ENCODE measurements around the gene ITIH2.
"Not testable (repeated sequence)": the region's sequence is repeated elsewhere in the genome, so short reads cannot be mapped to it uniquely, and the experiment has no call there.

The ITIH2 gene

DNA sequence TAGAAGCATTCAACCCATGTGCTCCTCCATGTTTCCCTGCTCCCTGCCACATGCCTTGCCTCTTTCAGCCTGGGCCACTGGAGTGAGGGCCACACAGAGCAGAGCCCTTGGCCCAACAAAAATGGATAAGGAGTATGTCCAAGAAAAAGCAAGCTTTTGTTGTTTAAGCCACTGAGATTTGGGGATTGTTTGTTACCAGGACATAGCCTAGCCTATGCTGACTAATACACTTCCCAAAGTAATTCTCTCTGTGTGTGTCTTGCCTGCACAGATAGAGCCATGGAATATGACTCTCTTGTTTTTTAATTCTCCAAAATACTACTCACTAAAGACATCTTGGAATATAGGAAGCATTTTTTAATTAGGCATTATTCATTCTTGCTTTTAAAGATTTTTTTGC, 13.5 kb upstream of the ITIH2 start:
- TF ChIP-seq, protein P1, sequence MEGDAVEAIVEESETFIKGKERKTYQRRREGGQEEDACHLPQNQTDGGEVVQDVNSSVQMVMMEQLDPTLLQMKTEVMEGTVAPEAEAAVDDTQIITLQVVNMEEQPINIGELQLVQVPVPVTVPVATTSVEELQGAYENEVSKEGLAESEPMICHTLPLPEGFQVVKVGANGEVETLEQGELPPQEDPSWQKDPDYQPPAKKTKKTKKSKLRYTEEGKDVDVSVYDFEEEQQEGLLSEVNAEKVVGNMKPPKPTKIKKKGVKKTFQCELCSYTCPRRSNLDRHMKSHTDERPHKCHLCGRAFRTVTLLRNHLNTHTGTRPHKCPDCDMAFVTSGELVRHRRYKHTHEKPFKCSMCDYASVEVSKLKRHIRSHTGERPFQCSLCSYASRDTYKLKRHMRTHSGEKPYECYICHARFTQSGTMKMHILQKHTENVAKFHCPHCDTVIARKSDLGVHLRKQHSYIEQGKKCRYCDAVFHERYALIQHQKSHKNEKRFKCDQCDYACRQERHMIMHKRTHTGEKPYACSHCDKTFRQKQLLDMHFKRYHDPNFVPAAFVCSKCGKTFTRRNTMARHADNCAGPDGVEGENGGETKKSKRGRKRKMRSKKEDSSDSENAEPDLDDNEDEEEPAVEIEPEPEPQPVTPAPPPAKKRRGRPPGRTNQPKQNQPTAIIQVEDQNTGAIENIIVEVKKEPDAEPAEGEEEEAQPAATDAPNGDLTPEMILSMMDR (IDR thresholded peaks at IDR 0.05; ENCODE audit: extremely low read depth, missing control alignments) = no peak

DNA sequence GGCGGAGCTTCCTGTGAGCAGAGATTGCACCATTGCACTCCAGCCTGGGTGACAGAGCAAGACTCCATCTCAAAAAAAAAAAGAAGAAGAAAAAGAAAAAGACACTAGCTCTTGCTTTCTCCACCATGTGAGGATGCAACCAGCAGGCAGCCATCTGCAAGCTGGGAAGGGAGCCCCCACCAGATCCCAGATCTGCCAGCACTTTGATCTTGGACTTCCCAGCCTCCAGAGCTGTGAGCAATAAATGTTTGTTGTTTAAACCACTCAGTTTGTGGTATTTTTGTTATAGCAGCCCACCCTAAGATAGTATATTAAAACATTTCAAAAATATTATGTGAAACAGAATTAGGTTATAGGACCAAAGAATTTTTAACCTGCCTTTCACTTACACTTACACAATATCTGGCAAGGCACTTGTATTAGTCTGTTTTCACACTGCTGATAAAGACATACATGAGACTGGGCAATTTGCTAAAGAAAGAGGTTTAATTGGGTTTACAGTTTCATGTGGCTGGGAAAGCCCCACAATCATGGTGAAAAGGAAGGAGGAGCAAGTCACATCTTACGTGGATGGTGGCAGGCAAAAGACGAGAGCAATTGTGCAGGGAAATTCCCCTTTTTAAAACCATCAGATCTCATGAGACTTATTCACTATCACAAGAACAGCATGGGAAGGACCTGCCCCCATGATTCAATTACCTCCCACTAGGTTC, 12.1 kb upstream of the ITIH2 start:
- DNase-seq (ENCODE audit: low spot score) = not testable (repeated sequence)

More for the DNA sequence above, 13.5 kb upstream of the ITIH2 start:
- no peak for DNase-seq (ENCODE audit: low spot score)

DNA sequence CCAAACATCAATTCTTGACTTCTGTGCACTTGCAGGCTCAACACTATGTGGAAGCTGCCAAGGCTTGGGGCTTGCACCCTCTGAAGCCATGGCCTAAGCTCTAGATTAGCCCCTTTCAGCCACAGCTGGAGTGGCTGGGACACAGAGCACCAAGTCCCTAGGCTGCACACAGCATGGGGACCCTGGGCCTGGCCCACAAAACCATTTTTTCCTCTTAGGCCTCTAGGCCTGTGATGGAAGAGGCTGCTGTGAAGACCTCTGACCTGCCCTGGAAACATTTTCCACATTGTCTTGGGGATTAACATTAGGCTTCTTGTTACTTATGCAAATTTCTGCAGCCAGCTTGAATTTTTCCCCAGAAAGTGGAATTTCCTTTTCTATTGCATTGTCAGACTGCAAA, 10.7 kb upstream of the ITIH2 start:
- DNase-seq (ENCODE audit: low spot score) = not testable (repeated sequence)

DNA sequence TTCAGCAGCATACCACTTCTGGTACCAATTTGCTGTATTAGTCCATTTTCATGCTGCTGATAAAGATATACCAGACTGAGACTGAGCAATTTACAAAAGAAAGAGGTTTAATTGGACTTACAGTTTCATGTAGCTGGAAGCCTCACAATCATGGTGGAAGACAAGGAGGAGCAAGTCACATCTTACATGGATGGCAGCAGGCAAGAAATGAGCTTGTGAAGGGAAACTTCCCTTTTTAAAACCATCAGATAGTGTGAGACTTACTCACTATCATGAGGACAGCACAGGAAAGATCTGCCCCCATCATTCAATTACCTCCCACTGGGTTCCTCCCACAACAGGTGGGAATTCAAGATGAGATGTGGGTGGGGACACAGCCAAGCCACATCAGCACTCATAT, 9.9 kb upstream of the ITIH2 start:
- not testable (repeated sequence) for DNase-seq (ENCODE audit: low spot score)

DNA sequence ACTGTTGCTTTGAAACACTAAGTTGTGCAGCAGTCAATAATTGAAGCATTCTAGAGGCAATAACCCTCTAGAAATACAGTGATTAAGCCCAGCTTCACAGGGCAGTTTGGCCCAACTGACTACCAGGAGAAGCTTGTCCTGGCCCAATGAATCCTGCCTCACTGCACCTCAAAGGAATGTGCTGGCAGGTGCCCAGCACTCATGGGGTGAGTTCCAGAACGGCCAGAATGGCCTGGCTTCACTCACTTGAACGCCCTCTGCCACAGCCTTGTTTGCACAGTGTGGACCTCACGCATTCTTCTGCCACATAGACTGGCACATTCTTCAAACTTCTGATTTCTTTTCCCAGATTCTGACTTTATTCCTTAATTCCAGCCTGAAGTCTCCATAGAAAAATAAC, 6.6 kb upstream of the ITIH2 start:
- TF ChIP-seq, protein P1 (IDR thresholded peaks at IDR 0.05; ENCODE audit: extremely low read depth, missing control alignments) = no peak
- no peak for DNase-seq (ENCODE audit: low spot score)

DNA sequence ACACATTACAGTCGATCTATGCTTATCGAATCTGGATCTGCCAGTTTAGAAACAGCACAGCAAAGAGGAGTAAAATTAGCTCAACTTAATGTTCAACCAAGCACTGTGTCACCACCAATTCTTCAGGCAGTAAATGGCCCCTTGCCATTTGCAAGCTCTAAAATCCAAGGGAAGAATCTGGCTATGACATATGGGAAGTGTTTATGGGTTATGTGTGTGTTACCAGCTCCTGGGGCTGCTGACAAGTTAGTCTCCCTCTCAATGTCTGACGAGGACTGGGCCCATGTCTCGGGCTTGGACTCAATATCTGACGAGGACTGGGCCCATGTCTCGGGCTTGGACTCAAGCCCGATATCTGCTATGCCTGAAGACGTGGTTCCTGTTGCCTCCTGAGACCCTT, 5.7 kb upstream of the ITIH2 start:
- TF ChIP-seq, protein P1 (IDR thresholded peaks at IDR 0.05; ENCODE audit: extremely low read depth, missing control alignments) = no peak
- no peak for DNase-seq (ENCODE audit: low spot score)

DNA sequence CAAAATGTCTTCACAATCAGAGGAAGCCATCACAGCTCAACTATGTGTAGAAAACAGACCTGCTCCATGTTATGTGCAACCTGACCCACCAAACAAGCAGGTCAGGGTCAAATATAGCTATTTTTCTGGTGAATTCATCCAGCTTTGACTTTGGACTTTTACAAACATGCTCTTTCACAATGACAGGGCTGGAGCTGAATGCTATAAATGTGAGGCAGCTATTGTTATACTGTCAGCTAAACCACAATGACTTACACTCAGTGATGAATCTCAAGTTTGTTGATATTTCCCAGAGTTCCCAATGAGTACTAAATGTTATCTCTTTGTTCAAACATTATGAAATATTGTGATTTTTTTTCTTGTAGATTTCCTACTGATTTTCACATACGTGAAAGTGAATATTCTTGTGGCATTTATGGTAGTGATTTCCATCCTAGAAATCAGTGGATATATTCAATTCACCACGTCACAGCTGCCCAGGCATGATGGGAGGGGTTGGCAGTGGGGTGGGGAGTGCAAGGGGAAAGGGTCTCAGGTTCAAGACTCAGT, 2.5 kb upstream of the ITIH2 start:
- TF ChIP-seq, protein P1 (IDR thresholded peaks at IDR 0.05; ENCODE audit: extremely low read depth, missing control alignments) = no peak
- DNase-seq (ENCODE audit: low spot score) = no peak

DNA sequence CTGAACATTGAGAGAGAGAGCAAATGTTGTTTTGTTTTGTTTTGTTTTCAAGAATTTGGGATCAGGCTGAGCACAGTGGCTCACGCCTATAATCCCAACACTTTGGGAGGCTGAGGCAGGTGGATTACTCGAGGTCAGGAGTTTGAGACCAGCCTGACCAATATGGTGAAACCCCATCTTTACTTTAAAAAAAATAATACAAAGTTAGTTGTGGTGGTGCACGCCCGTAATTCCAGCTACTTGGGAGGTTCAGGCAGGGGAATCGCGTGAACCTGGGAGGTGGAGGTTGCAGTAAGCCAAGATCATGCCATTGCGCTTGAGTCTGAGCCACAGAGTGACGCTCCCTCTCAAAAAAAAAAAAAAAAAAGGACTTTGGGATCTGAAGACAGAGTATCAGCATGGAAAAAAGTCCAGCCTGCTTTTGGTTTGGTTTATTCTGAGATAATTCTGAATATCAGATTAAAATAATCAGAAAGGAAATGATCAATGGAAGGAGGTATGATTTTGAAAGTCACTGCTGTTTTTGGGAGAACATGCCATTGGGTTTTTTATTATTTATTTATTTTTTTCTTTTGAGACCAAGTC, 1.9 kb upstream of the ITIH2 start:
- DNase-seq (ENCODE audit: low spot score) = no peak
- TF ChIP-seq, protein P1 (IDR thresholded peaks at IDR 0.05; ENCODE audit: extremely low read depth, missing control alignments) = no peak

DNA sequence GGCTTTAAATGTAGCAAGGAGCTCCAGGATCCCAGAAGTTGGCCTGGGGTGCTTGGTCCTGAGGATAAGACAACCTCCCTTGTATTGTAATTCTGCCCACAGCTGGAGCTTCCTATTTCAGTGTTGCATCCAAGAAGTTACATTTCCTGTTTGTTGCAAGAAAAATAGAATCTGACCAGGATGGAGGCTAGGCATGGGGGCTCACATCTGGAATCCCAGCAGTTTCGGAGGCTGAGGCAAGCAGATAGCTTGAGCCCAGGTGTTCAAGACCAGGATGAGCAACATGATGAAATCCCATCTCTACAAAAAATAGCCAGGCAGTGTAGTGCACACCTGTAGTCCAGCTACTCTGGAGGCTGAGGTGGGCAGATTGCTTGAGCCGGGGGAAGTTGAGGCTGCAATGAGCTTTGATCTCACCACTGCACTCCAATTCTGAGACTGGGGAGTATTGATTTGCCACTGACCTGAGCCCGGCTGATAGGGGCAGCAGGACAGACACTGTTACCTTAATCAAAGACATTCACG, 766 bp upstream of the ITIH2 start:
- no peak for DNase-seq (ENCODE audit: low spot score)
- TF ChIP-seq, protein P1 (IDR thresholded peaks at IDR 0.05; ENCODE audit: extremely low read depth, missing control alignments) = no peak

All from GM20000 (cell line).